ENCODE measurements around the gene ANKIB1. TPM values are rescaled to one million over a fixed set of nuclear protein-coding genes. Genes with fewer than 3 reads are reported as not detected.

ANKIB1 gene
- total RNA-seq, 2 donors from 2014 or later = 33.3 to 37.1 TPM

DNA sequence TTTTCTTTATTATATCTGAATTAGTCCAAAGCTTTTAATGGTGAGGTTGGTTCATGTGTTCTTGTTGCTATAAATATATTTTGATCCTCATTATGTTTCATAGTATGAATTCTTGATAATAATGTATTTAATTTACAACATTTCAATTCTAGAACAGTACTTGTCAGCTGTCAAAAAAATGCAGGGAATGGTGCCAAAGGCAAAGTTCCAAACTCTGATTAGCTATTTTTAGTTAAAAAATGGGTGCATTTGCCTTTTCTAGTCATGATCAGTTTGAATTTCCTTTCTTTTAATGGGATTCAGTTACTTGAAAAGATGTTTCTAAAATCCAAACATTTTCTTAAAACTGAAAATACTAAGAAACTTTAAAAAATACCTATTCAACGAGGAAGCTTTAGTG lies 49.6 kb downstream of the ANKIB1 start:
- DNase-seq (ENCODE audit: low spot score) = no peak
- Histone ChIP-seq H3K27ac (peak overlapping the region; percentile 26 to 57), H3K4me3 (peak overlapping the region; percentile 41), H3K9me3 (no peaks in the 10 kb centered on the region), H3K36me3 (no peaks in the 10 kb centered on the region), H3K4me1 (ENCODE audit: control insufficient read depth in 1 of 2, low read depth in 2 of 2) (peaks cover 12 to 29% of the 10 kb centered on the region in 2 donors), H3K27me3 (replicated peaks; ENCODE audit: insufficient read depth) (no peaks in the 10 kb centered on the region)
- ATAC-seq (ENCODE audit: insufficient number of reproducible peaks, low FRiP score, low read depth) = no peak
- no peak for TF ChIP-seq CTCF (IDR thresholded peaks at IDR 0.05)

DNA sequence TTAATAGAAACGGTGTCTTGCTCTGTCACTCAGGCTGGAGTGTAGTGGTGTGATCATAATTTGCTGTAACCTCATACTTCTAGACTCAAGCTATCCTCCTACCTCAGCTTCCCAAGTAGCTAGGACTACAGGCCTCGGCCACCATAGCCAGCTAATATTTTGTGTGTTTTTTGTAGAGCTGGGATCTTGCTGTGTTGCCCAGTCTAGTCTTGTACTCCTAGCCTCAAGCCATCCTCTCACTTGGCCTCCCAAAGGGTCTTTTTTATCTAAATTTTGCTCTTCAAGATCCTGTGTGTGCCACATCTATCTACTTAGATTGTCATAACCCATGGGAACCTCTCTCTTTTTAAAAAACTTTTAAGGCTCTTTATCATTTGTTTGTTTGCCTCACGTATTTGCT lies 50.5 kb downstream of the ANKIB1 start:
- DNase-seq (ENCODE audit: low spot score) (no peak), ATAC-seq (ENCODE audit: insufficient number of reproducible peaks, low FRiP score, low read depth) (no peak)
- Histone ChIP-seq H3K4me1 (ENCODE audit: control insufficient read depth in 1 of 2, low read depth in 2 of 2) (peaks cover 12 to 29% of the 10 kb centered on the region in 2 donors), H3K36me3 (no peaks in the 10 kb centered on the region), H3K27ac (peak overlapping the region; percentile 27 to 57), H3K9me3 (no peaks in the 10 kb centered on the region), H3K4me3 (peak overlapping the region; percentile 41), H3K27me3 (replicated peaks; ENCODE audit: insufficient read depth) (no peaks in the 10 kb centered on the region)
- no peak for TF ChIP-seq CTCF (IDR thresholded peaks at IDR 0.05)

DNA sequence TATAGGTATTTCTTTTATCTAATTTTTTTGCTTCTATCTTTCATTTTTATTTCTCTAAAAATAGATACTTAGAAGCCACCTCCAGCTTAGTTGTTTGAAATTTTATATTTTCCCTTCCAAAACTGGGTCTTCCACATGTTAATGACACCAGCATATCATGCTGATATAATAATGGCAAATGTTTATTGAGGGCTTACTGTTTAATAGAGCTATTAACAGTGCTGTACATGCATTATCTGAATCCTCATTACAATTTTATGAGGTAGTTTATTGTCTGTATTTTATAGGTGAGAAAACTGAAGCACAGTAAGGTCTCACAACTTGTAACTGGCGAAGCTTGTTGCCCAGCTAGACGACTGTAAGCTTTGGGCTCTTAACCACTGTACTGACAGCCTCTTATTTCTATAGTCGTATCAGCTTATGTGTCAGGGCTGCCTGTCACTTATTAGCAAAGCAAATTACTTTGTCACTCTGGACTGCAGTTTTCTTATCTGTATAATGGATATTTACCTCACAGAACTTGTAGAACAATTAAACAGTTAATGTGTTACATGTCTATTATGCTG lies 51.2 kb downstream of the ANKIB1 start:
- TF ChIP-seq CTCF (IDR thresholded peaks at IDR 0.05) = no peak
- Histone ChIP-seq H3K27ac (no peak overlapping the region), H3K9me3 (no peaks in the 10 kb centered on the region), H3K27me3 (replicated peaks; ENCODE audit: insufficient read depth) (no peaks in the 10 kb centered on the region), H3K36me3 (no peaks in the 10 kb centered on the region), H3K4me3 (no peak overlapping the region), H3K4me1 (ENCODE audit: control insufficient read depth in 1 of 2, low read depth in 2 of 2) (peaks cover 12 to 29% of the 10 kb centered on the region in 2 donors)
- DNase-seq (ENCODE audit: low spot score) = no peak
- ATAC-seq (ENCODE audit: insufficient number of reproducible peaks, low FRiP score, low read depth) = no peak

DNA sequence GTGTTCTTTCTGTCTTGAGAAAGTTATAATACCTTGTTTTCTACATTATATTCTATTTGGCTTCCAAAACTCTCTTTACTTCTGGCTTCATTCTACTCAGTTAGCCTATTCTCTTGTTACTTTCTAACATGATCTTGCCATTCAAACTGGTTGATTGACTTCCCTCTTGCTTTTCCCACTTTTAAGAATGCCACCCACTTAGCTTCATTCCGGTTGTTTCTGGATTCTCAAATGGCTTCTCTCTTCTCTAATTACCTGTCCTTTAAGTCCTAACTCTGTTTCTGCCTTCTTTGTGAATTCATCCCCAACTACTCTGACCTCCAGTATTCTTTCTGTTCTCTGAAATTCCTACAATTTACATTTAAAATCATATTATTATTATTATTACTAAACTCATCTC lies 52.0 kb downstream of the ANKIB1 start:
- Histone ChIP-seq H3K4me3 (no peak overlapping the region), H3K9me3 (no peaks in the 10 kb centered on the region), H3K36me3 (no peaks in the 10 kb centered on the region), H3K4me1 (ENCODE audit: control insufficient read depth in 1 of 2, low read depth in 2 of 2) (peaks cover 12 to 29% of the 10 kb centered on the region in 2 donors), H3K27ac (no peak overlapping the region), H3K27me3 (replicated peaks; ENCODE audit: insufficient read depth) (no peaks in the 10 kb centered on the region)
- DNase-seq (ENCODE audit: low spot score) = no peak
- no peak for TF ChIP-seq CTCF (IDR thresholded peaks at IDR 0.05)
- no peak for ATAC-seq (ENCODE audit: insufficient number of reproducible peaks, low FRiP score, low read depth)

- Histone ChIP-seq H3K4me3 (no peak overlapping the region), H3K27me3 (replicated peaks; ENCODE audit: insufficient read depth) (no peaks in the 10 kb centered on the region), H3K27ac (no peak overlapping the region), H3K36me3 (peaks cover 5% of the 10 kb centered on the region), H3K9me3 (no peaks in the 10 kb centered on the region), H3K4me1 (ENCODE audit: control insufficient read depth in 1 of 2, low read depth in 2 of 2) (no peaks in the 10 kb centered on the region)
- no peak for ATAC-seq (ENCODE audit: insufficient number of reproducible peaks, low FRiP score, low read depth)
- no peak for TF ChIP-seq CTCF (IDR thresholded peaks at IDR 0.05)
- no peak for DNase-seq (ENCODE audit: low spot score)
Observed at GRCh38 chr7:92303761-92304160, 58.0 kb downstream of the ANKIB1 start.
